OCI-M2 (cell line): ENCODE results near the gene C11orf86.
"Not testable (repeated sequence)": the region's sequence is repeated elsewhere in the genome, so short reads cannot be mapped to it uniquely, and the experiment has no call there.

Experiments
- DNase-seq: peaks from one replicate; lab custom pipeline; 2025; ENCODE audit not compliant: unreplicated experiment; lab: John Stamatoyannopoulos, UW

C11orf86 gene

GRCh38 chr11:66988741-66989140 lies 13.6 kb downstream of the C11orf86 start:
- DNase-seq: not testable (repeated sequence)

DNA sequence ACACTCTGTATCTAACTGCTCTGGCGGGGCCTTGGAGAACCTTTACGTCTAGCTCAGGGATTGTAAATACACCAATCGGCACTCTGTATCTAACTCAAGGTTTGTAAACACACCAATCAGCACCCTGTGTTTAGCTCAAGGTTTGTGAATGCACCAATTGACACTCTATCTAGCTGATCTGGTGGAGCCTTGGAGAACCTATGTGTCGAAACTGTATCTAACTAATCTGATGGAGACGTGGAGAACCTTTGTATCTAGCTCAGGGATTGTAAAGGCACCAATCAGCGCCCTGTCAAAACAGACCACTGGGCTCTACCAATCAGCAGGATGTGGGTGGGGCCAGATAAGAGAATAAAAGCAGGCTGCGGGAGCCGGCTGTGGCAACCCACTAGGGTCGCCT lies 14.3 kb downstream of the C11orf86 start:
- not testable (repeated sequence) for DNase-seq

- no peak for DNase-seq
Measured at GRCh38 chr11:66992041-66992440, 16.9 kb downstream of the C11orf86 start.

DNA sequence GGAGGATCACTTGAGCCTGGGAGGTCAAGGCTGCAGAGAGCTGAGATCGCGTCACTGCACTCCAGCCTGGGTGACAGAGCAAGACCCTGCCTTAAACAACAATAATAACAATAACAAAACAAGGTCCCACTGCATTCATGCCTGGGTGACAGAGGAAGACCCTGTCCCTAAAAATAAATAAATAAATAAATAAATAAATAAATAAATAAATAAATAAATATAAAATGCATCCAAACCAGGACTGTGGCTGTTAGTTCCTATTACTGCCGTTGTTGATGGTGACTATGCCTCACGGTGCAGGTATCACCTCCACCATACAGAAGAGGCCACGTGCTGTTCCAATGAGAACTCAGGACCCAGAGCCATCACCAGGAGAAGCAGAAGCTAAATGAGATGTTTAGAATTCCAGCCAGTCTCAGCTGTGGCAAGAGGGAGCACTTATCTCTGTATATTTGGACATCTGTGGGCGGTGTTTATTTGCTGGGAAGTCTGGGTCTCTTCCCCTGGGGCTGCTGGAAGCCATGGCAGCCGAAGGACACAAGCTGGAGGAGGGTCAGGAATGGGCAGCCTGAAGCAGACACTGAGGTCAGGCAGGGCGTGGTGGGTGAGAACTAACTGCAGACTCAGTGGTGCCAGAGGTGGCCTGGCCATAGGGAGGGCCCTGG lies 21.6 kb downstream of the C11orf86 start:
- no peak for DNase-seq

DNA sequence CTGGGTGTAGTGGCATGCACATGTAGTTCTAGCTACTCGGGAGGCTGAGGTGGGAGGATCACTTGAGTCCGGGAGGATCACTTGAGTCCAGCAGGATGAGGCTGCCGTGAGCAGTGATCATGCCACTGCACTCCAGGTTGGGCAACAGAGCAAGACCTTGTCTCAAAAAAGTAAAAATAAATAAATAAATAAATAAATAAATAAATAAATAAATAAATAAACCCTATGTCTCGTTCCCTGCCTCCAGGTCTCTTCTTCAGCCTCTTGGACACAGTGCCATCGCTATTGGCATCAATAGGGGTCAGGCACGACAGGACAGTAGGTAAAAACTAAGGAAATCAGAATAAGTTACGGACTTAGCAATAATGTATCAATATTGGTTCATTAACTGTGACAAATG lies 24.5 kb downstream of the C11orf86 start:
- no peak for DNase-seq

DNA sequence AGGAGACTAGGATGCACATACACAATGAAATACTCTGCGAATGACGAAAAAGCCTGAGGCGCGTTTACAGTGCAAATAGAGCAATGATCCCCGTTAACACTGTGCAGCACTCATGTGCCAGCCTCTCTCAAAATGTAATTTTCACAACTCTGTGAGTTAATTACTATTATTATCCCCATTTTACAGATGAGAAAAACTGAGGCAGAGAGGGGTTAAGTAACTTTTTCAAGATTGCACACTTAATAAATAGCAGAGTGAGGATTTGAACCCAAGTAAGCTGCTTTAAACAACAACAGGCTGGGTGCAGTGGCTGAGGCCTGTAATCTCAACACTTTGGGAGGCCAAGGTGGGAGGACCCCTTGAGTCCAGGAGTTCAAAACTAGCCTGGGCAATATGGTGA lies 26.2 kb downstream of the C11orf86 start:
- DNase-seq: no peak

DNA sequence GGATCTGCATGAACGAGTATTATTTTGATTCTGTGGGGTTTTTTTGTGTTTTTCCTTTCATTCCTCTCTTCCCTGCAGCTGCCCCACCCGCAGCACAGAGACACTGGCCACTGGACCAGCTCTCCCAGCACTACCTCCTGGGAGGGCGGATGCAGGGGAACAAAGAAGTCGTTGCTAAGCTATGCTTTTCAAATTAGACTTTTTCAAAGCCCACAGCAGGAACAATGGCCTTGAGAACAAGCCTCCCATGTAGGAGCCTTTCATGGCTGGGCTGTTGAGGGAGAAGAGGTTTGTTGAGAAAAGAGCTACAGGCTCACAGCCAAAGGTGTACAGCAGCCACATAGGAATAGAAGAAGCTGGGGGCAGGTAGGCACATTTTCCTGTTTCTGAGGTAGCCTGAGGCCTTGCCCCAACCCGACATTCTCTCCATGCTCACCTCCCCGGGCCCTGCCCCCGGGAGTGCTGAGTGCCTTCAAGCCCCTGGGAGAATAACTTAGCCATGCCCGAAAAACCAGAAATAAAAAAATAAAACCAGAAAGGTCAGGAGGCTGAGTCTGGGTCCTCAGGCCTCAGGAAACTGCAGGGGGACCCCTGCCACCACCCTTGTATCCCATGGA lies 27.3 kb downstream of the C11orf86 start:
- DNase-seq: no peak

GRCh38 chr11:67002921-67003411 lies 27.9 kb downstream of the C11orf86 start:
- DNase-seq: no peak

- not testable (repeated sequence) for DNase-seq
Measured at GRCh38 chr11:67005200-67005599, 30.1 kb downstream of the C11orf86 start.

DNA sequence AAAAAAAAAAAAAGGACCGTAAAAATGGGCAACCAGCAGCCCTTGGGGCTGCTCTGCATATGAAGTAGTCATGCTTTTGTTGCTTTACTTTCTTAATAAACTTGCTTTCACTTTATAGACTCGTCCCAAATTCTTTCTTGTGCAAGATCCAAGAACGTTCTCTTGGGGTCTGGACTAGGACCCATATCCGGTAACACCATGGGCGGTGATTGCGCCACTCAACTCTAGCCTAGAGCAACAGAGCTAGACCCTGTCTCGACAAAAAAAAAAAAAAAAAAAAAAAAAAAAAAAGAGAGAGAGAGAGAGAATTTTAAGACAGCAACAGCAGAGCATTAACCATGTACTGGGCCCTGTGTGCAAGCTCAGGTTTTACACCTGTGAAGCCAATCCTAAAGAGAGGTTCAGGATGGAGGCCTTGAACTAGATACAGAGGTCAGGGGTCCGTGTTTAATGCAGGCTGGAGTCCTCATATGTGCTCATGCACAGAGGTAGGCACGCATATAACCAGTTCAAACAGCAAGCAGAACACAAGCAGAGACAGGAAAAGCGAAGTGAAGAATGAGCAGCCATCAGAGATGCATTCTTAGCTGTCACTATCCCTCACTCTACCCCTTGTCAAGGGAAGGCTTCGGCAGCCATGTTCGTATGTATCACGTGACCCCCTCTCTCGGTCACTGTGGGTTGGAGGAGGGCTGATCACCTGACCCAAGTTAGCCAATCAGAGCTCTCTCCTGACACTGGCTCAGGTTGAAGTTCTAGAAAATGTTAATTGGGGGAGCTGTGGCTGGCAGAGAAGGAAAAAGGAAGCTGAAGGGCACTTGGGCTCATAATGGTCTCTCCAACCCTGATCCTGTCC lies 31.2 kb downstream of the C11orf86 start:
- no peak for DNase-seq

DNA sequence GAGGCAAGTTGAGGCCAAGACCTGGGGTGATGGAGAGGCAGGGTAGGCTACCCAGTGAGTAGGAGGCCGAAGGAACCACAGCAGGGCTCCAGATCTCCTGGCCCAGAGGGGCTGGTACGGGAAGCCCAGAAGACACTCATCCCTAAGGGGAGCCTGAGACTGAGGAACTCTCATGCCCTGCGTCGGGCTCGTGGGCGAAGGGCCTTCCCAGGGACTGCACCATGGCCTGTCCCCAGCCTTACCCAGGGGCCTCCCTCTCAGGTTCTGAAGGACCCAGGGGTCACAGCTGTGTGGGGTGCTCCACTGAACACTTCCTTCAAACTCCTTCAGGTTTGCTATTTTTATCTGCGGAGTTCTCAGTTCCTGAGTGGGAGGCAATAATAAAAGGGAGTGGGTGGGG lies 32.0 kb downstream of the C11orf86 start:
- no peak for DNase-seq

DNA sequence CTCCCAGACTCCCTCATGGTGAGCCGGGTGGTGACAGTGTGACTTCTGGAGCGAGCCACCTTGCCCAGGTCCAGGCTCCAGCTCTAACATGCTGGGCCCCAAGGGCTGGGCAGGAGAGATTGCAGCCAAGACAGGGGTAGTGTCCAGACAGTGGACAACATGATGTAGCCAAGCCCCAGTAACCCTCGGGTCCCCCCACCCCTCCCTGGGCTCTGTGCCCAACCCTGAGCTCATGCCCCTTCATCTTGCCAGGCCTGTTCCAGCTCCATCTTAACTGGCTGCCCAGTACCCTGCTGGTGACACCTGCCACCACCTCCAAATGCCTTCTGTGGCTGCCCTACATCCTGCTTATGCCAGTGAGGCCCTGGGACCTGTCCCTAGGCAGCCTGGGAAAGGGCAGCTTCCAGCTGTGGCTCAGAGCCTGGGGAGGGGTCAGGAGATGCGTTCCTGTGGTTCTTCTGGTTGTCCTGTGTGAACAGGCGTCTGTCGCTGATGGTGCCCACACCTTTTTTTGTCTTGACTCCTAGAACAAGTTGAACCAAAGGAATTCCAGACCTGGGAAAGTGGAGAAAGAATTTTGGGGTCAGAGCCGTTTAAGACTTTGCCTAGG lies 35.3 kb downstream of the C11orf86 start:
- DNase-seq: no peak

GRCh38 chr11:67013511-67014045 lies 38.5 kb downstream of the C11orf86 start:
- no peak for DNase-seq

GRCh38 chr11:67014343-67014742 lies 39.2 kb downstream of the C11orf86 start:
- no peak for DNase-seq

GRCh38 chr11:67015048-67015447 lies 39.9 kb downstream of the C11orf86 start:
- DNase-seq: no peak

DNA sequence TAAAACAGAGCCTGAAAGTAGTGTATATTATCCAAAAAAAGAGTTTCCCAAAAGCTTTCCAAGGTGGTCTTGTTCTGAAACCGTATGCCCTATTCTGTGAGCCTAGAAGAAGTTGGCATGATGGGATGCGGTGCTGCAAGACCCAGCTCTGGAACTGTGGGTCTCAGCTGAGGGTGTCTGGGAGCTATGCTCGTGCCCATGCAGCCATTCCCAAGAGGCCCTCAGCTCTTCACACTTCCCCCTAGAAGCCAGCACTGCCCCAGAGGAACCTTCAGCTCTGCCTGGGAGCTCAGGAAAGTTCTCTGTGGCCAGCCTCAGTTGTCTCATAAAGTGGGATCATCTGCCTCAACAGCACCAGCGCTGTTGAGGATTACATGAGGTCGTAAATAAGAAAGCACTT lies 41.4 kb downstream of the C11orf86 start:
- no peak for DNase-seq

- DNase-seq: no peak
Measured at GRCh38 chr11:67020949-67021348, 45.8 kb downstream of the C11orf86 start.

DNA sequence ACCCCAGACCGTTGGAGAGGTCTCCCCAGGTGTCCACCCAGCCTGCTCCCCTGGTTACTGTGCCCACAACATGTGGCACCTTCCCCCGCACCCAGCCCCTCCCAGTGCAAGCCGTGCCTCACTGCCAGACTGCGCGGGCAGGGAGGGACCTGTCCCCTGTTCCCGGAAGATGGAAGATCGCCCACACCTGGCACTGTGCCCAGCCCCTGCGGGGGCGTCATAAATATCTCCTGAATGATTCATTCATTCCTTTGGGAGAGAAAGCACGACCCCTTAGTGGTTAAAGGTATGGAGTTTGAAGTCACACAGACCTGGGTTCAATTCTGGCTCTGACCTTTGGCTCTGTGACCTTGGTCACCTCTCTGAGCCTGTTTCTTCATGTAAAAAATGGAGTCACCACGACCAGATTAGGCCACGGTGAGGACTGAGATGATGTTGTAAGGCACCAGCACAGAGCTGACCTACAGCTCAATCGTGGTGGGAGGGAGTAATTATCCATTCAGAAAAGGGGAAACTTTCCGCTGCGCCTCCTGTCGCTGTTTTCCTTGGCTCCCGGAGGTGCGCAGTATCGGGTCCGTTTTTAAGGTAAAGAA lies 47.3 kb downstream of the C11orf86 start:
- DNase-seq: no peak

DNA sequence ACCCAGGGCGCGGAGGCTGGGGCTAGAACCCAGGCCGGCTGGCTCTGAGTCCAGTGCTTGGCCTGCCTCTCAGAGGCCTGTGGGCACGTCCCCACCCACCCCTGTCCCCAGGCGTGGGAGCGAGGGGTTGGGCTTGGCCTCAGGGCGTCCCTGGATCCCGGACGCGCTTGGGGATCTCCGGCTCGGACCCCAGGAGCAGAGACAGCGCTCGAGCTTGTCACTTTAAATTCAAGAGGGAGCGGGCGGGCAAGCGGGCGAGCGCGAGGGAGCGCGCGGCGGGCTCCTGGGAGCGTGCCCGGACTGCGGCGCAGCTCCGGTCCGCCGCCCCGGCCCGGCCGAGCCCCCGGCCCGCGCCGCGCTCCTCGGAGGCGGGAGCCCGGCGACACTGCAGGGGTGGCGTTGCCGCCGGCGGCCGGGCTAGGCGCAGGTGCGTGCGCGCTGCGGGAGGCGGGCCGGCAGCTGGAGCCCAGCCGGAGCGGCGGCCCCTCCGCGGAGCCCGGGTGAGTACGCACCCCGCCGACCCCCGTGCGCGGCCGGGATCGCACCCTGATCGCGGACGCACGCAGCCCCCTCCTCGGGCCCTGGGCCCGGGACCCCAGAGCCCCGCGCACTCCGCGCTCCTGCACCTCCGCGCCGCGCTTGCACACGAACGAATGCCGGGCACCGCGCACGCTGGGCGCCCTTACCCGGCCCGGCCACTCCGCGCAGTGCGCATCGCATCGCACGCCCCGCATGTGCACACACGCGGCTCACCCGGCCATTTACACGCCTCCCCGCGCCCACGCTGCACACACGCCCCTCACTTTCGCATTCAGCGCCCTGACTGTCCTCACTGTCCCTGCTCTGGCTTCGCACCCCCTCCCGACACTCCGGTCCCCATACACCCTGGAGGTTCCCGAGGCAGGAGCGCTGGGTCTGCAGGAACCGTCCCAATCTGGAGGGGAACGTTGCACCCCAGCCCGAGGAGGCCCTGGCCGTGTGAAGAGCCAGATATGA lies 48.2 kb downstream of the C11orf86 start, which contains the start of gene SYT12:
Gene SYT12 (plus strand): TSS at position 174 of the 996 bp plus-strand sequence. CDS start 7,011 bp downstream, outside the sequence.
- no peak for DNase-seq
